GM12874 (cell line): Measurements from ENCODE around the gene YPEL4.

Source experiments
- CTCF ChIP-seq: IDR thresholded peaks from 2 replicates; pipeline ENCODE4 v1.5.1; 2011; ENCODE audit warnings: low read depth, mild to moderate bottlenecking, control low read depth, low read length, moderate library complexity; ENCODE audit not compliant: insufficient read depth

The YPEL4 gene

GRCh38 chr11:57649826-57650738, at the start of gene YPEL4:
TSS of gene YPEL4 (minus strand) at chr11:57649912. CDS start at chr11:57647107, 2,805 bp downstream.
- TF ChIP-seq CTCF: no peak

- no peak for TF ChIP-seq CTCF
Observed at GRCh38 chr11:57698843-57699365, 49.2 kb upstream of the YPEL4 start.

GRCh38 chr11:57681168-57681567, 31.5 kb upstream of the YPEL4 start:
- TF ChIP-seq CTCF: no peak

GRCh38 chr11:57680552-57680874, 30.8 kb upstream of the YPEL4 start:
- TF ChIP-seq CTCF: no peak

GRCh38 chr11:57679396-57679795, 29.7 kb upstream of the YPEL4 start:
- TF ChIP-seq CTCF: no peak

- TF ChIP-seq CTCF: no peak
Observed at GRCh38 chr11:57675176-57675941, 25.6 kb upstream of the YPEL4 start.

GRCh38 chr11:57674251-57674650, 24.5 kb upstream of the YPEL4 start:
- TF ChIP-seq CTCF: no peak
